Mesenchymal stem cell (in vitro differentiated cells and primary cell): ENCODE results near the gene DDIT3.

ENCODE experiments used
- DNase-seq: peaks from one replicate; pipeline ENCODE4 v3.0.0-alpha.2; 2013
- H2AFZ ChIP-seq: one replicate; pipeline ENCODE4 v1.6.1; 2013; ENCODE audit warnings: low read depth, mild to moderate bottlenecking, control low read depth, inconsistent platforms, low read length, moderate library complexity
- H2AK5ac ChIP-seq: 2 replicates; pipeline ENCODE4 v1.6.1; 2013; ENCODE audit warnings: low read length, moderate library complexity, mild to moderate bottlenecking, inconsistent platforms; ENCODE audit not compliant: severe bottlenecking
- H2BK120ac ChIP-seq: one replicate; pipeline ENCODE4 v1.6.1; 2013; ENCODE audit warnings: low read depth, mild to moderate bottlenecking, inconsistent platforms, low read length, moderate library complexity
- H2BK12ac ChIP-seq, 2 experiments: one replicate each; pipeline ENCODE4 v1.6.1; 2013; ENCODE audit warnings: inconsistent platforms in 2 of 2, low read length in 2 of 2, mild to moderate bottlenecking in 2 of 2, moderate library complexity in 2 of 2, control low read depth in 1 of 2
- H2BK15ac ChIP-seq: one replicate; pipeline ENCODE4 v1.6.1; 2013; ENCODE audit warnings: mild to moderate bottlenecking, low read depth, inconsistent platforms; ENCODE audit not compliant: poor library complexity, severe bottlenecking
- H2BK5ac ChIP-seq: 2 replicates; pipeline ENCODE4 v1.6.1; 2013; ENCODE audit warnings: low read depth, mild to moderate bottlenecking, low read length, control low read depth, inconsistent platforms; ENCODE audit not compliant: poor library complexity, severe bottlenecking
- H3K14ac ChIP-seq, 2 experiments: one replicate each; pipeline ENCODE4 v1.6.1; 2013; ENCODE audit warnings: inconsistent platforms in 2 of 2, low read length in 2 of 2, control low read depth in 1 of 2, mild to moderate bottlenecking in 1 of 2, moderate library complexity in 1 of 2
- H3K18ac ChIP-seq, 2 experiments: one replicate each; pipeline ENCODE4 v1.6.1; 2013; ENCODE audit warnings: inconsistent platforms in 2 of 2, low read length in 2 of 2, control low read depth in 1 of 2, low read depth in 1 of 2, mild to moderate bottlenecking in 1 of 2
- H3K23ac ChIP-seq, 2 experiments: one replicate each; pipeline ENCODE4 v1.6.1; 2013; ENCODE audit warnings: inconsistent platforms in 2 of 2, low read length in 2 of 2, mild to moderate bottlenecking in 2 of 2, moderate library complexity in 2 of 2, control low read depth in 1 of 2
- H3K27ac ChIP-seq: 2 replicates; pipeline ENCODE4 v1.5.1; 2013; ENCODE audit warnings: mild to moderate bottlenecking, moderate library complexity, low read length, control low read depth, inconsistent platforms; ENCODE audit not compliant: poor library complexity, severe bottlenecking
- H3K27me3 ChIP-seq, 2 experiments: 2 replicates each; pipeline versions ENCODE4 v1.6.1 to v1.7.0; 2013; ENCODE audit warnings: low read length in 2 of 2, mild to moderate bottlenecking in 2 of 2, moderate library complexity in 2 of 2, control low read depth in 1 of 2, inconsistent platforms in 1 of 2; ENCODE audit not compliant: control insufficient read depth in 1 of 2, insufficient read depth in 1 of 2
- H3K36me3 ChIP-seq, 2 experiments: 2 replicates each; pipeline versions ENCODE4 v1.6.1 to v1.7.0; 2013; ENCODE audit warnings: low read length in 2 of 2, control low read depth in 1 of 2, inconsistent platforms in 1 of 2, low read depth in 1 of 2, mild to moderate bottlenecking in 1 of 2; ENCODE audit not compliant: insufficient read depth in 2 of 2, control insufficient read depth in 1 of 2
- H3K4ac ChIP-seq, 2 experiments: one replicate each; pipeline ENCODE4 v1.6.1; 2013; ENCODE audit warnings: inconsistent platforms in 2 of 2, low read length in 2 of 2, mild to moderate bottlenecking in 2 of 2, moderate library complexity in 2 of 2, control low read depth in 1 of 2, low read depth in 1 of 2
- H3K4me1 ChIP-seq: 2 replicates; pipeline ENCODE4 v1.6.1; 2013; ENCODE audit warnings: low read depth, low read length, control low read depth; ENCODE audit not compliant: control insufficient read depth, insufficient read depth
- H3K4me2 ChIP-seq: 2 replicates; pipeline ENCODE4 v1.6.1; 2013; ENCODE audit warnings: low read length, mild to moderate bottlenecking, inconsistent platforms; ENCODE audit not compliant: poor library complexity, severe bottlenecking
- H3K4me3 ChIP-seq, 2 experiments: 2 replicates each; pipeline versions ENCODE4 v1.5.1 to v1.7.0; 2013; ENCODE audit warnings: low read length in 2 of 2, mild to moderate bottlenecking in 2 of 2, control low read depth in 1 of 2, low read depth in 1 of 2; ENCODE audit not compliant: insufficient read depth in 1 of 2
- H3K79me1 ChIP-seq: replicated peaks from 2 replicates; pipeline ENCODE4 v1.6.1; 2013; ENCODE audit warnings: mild to moderate bottlenecking, control low read depth, low read length, inconsistent platforms; ENCODE audit not compliant: poor library complexity, severe bottlenecking
- H3K9ac ChIP-seq: 2 replicates; pipeline ENCODE4 v1.7.0; 2013; ENCODE audit warnings: mild to moderate bottlenecking, low read length, moderate library complexity
- H3K9me3 ChIP-seq: 2 replicates; pipeline ENCODE4 v1.7.0; 2013; ENCODE audit warnings: mild to moderate bottlenecking, low read length; ENCODE audit not compliant: control insufficient read depth
- H4K8ac ChIP-seq: one replicate; pipeline ENCODE4 v1.6.1; 2013; ENCODE audit warnings: inconsistent platforms, mild to moderate bottlenecking, low read length, moderate library complexity
- H4K91ac ChIP-seq: one replicate; pipeline ENCODE4 v1.6.1; 2013; ENCODE audit warnings: mild to moderate bottlenecking, low read length, inconsistent platforms
- WGBS: methylation state at CpG from one replicate; pipeline ENCODE4 v1.1.7; 2013; ENCODE audit warnings: mixed read lengths; 5-methylcytosine and 5-hydroxymethylcytosine counted together

Gene DDIT3

DNA sequence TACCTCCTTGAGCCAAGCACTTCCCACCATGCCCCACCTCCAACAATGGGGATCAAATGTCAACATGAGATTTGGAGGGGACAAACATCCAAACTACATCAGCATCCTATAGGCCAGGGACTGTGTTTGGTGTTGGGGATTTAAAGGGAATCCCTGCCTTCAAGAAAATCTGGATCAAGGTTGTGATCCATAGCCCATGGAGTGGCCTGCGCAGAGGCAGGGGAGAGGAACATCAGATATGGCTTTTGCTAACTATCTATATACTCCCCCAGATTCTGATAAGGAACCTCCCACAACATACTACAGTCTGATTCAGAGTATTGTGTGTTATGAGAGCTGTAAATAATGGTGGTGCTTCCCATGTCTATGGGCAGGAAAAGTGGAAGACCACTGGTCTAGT, 34.6 kb upstream of the DDIT3 start:
- no peaks in the 10 kb centered on the region for H3K79me1 ChIP-seq

DNA sequence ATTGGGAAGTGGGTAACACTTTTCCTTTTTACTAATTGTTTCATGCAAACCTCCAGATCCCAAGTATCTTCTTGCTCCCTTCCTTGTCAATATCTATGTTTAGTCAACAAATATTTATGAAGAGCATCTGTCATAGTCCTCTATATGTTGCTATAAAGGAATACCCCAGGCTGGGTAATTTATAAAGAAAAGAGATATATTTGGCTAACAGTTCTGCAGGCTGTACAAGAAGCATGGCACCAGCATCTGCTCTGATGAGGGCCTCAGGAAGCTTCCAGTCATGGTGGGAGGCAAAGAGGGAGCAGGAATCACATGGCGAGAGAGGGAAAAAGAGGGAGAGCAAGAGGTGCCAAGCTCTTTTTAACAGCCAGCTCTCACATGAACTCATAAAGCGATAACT, 34.1 kb upstream of the DDIT3 start:
- Histone ChIP-seq H3K4me2 (no peak overlapping the region), H3K4me3 (no peak overlapping the region), H2BK15ac (no peak overlapping the region), H2BK120ac (no peak overlapping the region), H2BK5ac (no peak overlapping the region), H3K18ac (no peak overlapping the region), H3K79me1 (no peaks in the 10 kb centered on the region), H3K4me1 (peaks cover 18% of the 10 kb centered on the region), H3K36me3 (no peaks in the 10 kb centered on the region), H4K91ac (no peak overlapping the region), H3K4ac (no peak overlapping the region), H3K23ac (no peak overlapping the region), H3K9me3 (no peaks in the 10 kb centered on the region), H2BK12ac (no peak overlapping the region), H2AK5ac (no peak overlapping the region), H3K9ac (no peak overlapping the region), H3K27me3 (peaks cover 16 to 31% of the 10 kb centered on the region in 2 experiments), H4K8ac (no peak overlapping the region), H3K27ac (no peak overlapping the region), H2AFZ (no peak overlapping the region), H3K14ac (no peak overlapping the region)
- WGBS = 100% methylated on average over 2 of the region's 2 CpGs
- no peak for DNase-seq

More for the DNA sequence above, 34.6 kb upstream of the DDIT3 start:
- no peak overlapping the region for H2AK5ac ChIP-seq
- no peak overlapping the region for H2BK12ac ChIP-seq
- no CpG with 5 or more reads among the region's 1 CpG for WGBS
- H2AFZ ChIP-seq = no peak overlapping the region
- no peak overlapping the region for H3K4me2 ChIP-seq
- H3K4me3 ChIP-seq = no peak overlapping the region
- H2BK120ac ChIP-seq = no peak overlapping the region
- H3K27me3 ChIP-seq = peaks cover 13 to 29% of the 10 kb centered on the region in 2 experiments
- no peaks in the 10 kb centered on the region for H3K9me3 ChIP-seq
- no peak overlapping the region for H3K23ac ChIP-seq
- H3K18ac ChIP-seq = no peak overlapping the region
- H3K9ac ChIP-seq = no peak overlapping the region
- no peak overlapping the region for H3K14ac ChIP-seq
- H3K4me1 ChIP-seq = peaks cover 13% of the 10 kb centered on the region
- no peak overlapping the region for H2BK15ac ChIP-seq
- H4K91ac ChIP-seq = no peak overlapping the region
- H3K36me3 ChIP-seq = no peaks in the 10 kb centered on the region
- no peak overlapping the region for H4K8ac ChIP-seq
- no peak overlapping the region for H3K27ac ChIP-seq
- H2BK5ac ChIP-seq = no peak overlapping the region
- H3K4ac ChIP-seq = no peak overlapping the region
- no peak for DNase-seq

DNA sequence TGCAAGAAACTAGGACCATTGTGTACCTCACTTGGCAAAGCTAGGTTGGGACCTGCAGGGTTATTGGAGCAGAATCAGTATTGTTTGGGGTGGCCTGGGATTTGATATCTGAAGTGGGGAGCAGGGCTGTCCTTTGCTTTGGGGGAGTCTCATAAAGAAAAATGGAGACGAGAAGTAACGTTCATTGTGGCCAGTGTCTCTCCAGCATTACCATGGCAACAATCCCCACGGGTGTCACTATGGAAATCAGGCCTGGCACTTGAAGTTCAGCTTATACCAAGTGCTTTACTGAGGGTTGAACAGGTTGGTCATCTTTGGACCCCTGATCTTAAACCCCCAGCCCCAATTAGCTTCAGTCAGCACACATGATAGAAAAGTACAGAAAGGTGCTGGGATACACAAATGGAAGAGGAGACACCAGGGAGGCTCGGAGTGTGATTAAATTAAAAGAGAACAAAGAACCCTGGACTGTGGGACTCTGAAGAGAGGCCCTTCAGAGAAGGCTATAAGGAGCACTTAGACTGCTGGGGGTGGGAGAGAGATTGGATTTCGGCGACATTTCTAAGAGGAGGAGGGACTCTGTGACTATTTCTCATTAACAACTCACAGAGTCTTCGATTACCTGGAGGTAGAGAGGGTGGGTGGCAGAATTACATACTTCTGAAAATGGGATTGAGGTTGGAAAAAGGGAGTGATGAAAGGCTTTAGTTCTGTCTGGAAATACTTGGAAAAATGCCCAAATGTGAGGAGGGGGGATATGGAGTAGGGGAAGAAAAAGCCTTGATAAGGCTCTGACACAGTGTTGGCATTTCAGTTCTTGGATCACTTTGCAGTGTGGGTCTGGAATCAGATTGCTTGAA, 33.3 kb upstream of the DDIT3 start:
- H3K14ac ChIP-seq = no peak overlapping the region
- no peak for DNase-seq
- H3K4me1 ChIP-seq = peaks cover 20% of the 10 kb centered on the region
- no peak overlapping the region for H3K4me3 ChIP-seq
- no peak overlapping the region for H4K91ac ChIP-seq
- H3K79me1 ChIP-seq = no peaks in the 10 kb centered on the region
- H3K9me3 ChIP-seq = no peaks in the 10 kb centered on the region
- no peak overlapping the region for H3K9ac ChIP-seq
- no peak overlapping the region for H3K18ac ChIP-seq
- 65% methylated on average over 6 of the region's 7 CpGs for WGBS
- no peak overlapping the region for H2BK15ac ChIP-seq
- H3K4me2 ChIP-seq = no peak overlapping the region
- no peak overlapping the region for H2BK120ac ChIP-seq
- no peaks in the 10 kb centered on the region for H3K36me3 ChIP-seq
- H3K23ac ChIP-seq = no peak overlapping the region
- H2AK5ac ChIP-seq = no peak overlapping the region
- no peak overlapping the region for H3K4ac ChIP-seq
- no peak overlapping the region for H4K8ac ChIP-seq
- peaks cover 25 to 40% of the 10 kb centered on the region in 2 experiments for H3K27me3 ChIP-seq
- H2BK12ac ChIP-seq = peak overlapping the region in 1 of 2 experiments; percentile 15
- H3K27ac ChIP-seq = no peak overlapping the region
- no peak overlapping the region for H2AFZ ChIP-seq
- H2BK5ac ChIP-seq = no peak overlapping the region

DNA sequence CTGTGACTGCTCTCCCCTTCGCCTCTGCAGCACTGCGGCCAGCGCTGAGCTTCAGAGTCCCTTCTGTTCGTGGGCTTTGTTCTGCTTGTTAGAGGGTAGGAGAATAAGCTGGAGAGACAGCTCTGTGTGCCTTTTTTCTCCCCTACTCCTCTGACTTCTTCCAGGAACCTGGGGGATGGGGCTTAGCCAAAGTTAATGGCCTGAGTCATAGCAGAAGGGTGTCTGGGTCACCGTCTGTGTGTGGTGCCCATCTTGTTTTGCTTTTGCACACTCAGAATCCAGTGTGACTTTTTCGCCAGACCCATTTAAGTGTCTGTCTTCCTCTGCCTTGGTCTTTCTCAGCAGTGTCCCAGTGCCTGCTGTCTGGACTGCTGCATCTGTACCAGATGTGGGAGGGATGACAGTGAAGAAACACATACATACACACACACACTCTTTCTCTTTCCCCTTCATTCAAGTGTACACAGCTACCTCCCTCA, 32.6 kb upstream of the DDIT3 start:
- Histone ChIP-seq H3K4me2 (no peak overlapping the region), H3K14ac (no peak overlapping the region), H3K27me3 (peaks cover 28 to 44% of the 10 kb centered on the region in 2 experiments)

More for the DNA sequence above, 32.6 kb upstream of the DDIT3 start:
- Histone ChIP-seq H3K9me3 (no peaks in the 10 kb centered on the region), H3K79me1 (no peaks in the 10 kb centered on the region), H3K9ac (no peak overlapping the region), H4K91ac (no peak overlapping the region), H3K23ac (no peak overlapping the region), H3K4me1 (peaks cover 20% of the 10 kb centered on the region), H2AK5ac (no peak overlapping the region), H2BK12ac (no peak overlapping the region), H2AFZ (no peak overlapping the region), H3K4me3 (no peak overlapping the region), H2BK5ac (no peak overlapping the region), H4K8ac (no peak overlapping the region), H2BK15ac (no peak overlapping the region), H3K18ac (no peak overlapping the region), H3K27ac (no peak overlapping the region), H3K36me3 (no peaks in the 10 kb centered on the region), H3K4ac (no peak overlapping the region), H2BK120ac (no peak overlapping the region)
- 14% methylated on average over 2 of the region's 6 CpGs for WGBS
- peak; percentile 78 for DNase-seq
